ENCODE data around the gene ADGRG3. TPM values are rescaled to one million over a fixed set of nuclear protein-coding genes. Genes with fewer than 3 reads are reported as not detected.

The ADGRG3 gene
- total and polyA plus RNA-seq, 2 of the 13 experiments (the other 11 are each of a cell fraction or from before 2014, with no cell fraction given), result 2.7 to 11.8 TPM

GRCh38 chr16:57648581-57649442 lies 19.3 kb upstream of the ADGRG3 start (continued):
- no peak for TF ChIP-seq THAP8 (CRISPR knock-in tag; IDR thresholded peaks at IDR 0.05; ENCODE audit: borderline replicate concordance)
- peak; percentile 67 for TF ChIP-seq FOXA3 (CRISPR knock-in tag; IDR thresholded peaks at IDR 0.05)
- TF ChIP-seq HOXA9 (CRISPR knock-in tag; IDR thresholded peaks at IDR 0.05; ENCODE audit: borderline replicate concordance), result no peak
- peak; percentile 66; the same call in 1 of the 2 replicates for TF ChIP-seq FOXO1 (CRISPR knock-in tag; IDR thresholded peaks at IDR 0.05)
- TF ChIP-seq ZNF646 (CRISPR knock-in tag; IDR thresholded peaks at IDR 0.05), result no peak
- TF ChIP-seq U2AF1 (optimal IDR thresholded peaks at IDR 0.05; ENCODE audit: low read depth, low read length), result peak; percentile 32
- no peak for TF ChIP-seq ZNF569 (CRISPR knock-in tag; IDR thresholded peaks at IDR 0.05; ENCODE audit: borderline replicate concordance)
- no peak for TF ChIP-seq ATF5 (CRISPR knock-in tag; IDR thresholded peaks at IDR 0.05; ENCODE audit: low read depth)
- no peak for TF ChIP-seq MBD4 (IDR thresholded peaks at IDR 0.05; ENCODE audit: borderline replicate concordance, low read length)
- no peak for TF ChIP-seq MED8 (CRISPR knock-in tag; IDR thresholded peaks at IDR 0.05; ENCODE audit: insufficient replicate concordance)
- peak; percentile 95 for TF ChIP-seq REPIN1 (CRISPR knock-in tag; IDR thresholded peaks at IDR 0.05; ENCODE audit: borderline replicate concordance, low read depth)
- peak; percentile 68 for TF ChIP-seq SIN3B (IDR thresholded peaks at IDR 0.05; ENCODE audit: low read length)
- peak; percentile 71; the same call in 1 of the 2 replicates for TF ChIP-seq ZNF142 (CRISPR knock-in tag; IDR thresholded peaks at IDR 0.05)
- TF ChIP-seq ATF7 (IDR thresholded peaks at IDR 0.05), result no peak
- TF ChIP-seq ATF7 (CRISPR knock-in tag; IDR thresholded peaks at IDR 0.05), result no peak; the same call in 1 of the 2 replicates

Measured in HepG2 (cell line).